ENCODE results near the gene CDC25B.

The CDC25B gene

DNA sequence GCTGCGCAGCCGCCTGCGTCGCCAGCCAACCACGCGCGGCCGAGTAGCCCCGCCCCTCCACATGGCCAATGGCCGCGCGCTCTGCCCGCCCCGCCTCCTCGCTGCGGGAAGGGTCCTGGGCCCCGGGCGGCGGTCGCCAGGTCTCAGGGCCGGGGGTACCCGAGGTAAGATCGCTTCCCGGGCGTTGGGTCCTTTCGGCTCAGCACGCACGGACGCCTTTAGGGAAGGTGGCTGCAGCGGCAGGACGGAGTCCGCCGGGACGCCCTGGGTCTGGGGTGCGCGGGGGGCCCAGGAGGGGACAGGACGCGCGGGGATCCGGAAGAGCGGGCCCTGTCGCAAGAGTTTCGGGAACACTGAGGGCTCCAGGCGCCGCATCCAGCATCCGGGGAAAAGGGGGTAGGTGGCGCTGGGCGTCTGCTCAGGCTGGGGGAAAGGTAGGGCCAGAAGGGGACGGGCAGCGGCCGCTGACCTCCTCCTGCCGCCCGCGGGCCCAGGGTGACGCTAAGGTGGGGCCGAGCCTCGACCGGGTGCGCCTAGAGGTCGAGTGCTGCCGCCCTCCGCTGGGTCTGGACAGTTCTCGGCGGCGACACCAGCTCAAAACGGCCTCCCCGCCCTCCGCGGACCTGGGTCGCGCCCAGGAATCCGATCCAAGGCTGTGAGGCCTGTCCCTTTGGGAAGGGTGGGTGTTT is 50.8 kb downstream of the CDC25B start, which contains the start of gene MAVS:
Gene MAVS, plus strand, starts transcription at position 95 of the 689 bp plus-strand sequence. CDS start 7,791 bp downstream, outside the sequence.
- H3K27ac ChIP-seq (ENCODE audit: insufficient read depth, low read depth, low read length, poor library complexity, severe bottlenecking): no peak within 1 kb of the TSS
- H3K4me1 ChIP-seq (ENCODE audit: control insufficient read depth, insufficient read depth, low read length): peaks cover 4% of the 10 kb centered on the region
- 1% methylated on average over 72 of the region's 72 CpGs for WGBS, 2 experiments
- H3K4me3 ChIP-seq (ENCODE audit: insufficient read depth, low read depth, low read length): peak within 1 kb of the TSS; percentile 72
- H3K27me3 ChIP-seq (ENCODE audit: control insufficient read depth, insufficient read depth, low read length, poor library complexity, severe bottlenecking): no peaks in the 10 kb centered on the region
- H3K9me3 ChIP-seq (ENCODE audit: control insufficient read depth, low read length): no peaks in the 10 kb centered on the region
- no peaks in the 10 kb centered on the region for H3K36me3 ChIP-seq (ENCODE audit: control insufficient read depth, insufficient read depth, low read length)

DNA sequence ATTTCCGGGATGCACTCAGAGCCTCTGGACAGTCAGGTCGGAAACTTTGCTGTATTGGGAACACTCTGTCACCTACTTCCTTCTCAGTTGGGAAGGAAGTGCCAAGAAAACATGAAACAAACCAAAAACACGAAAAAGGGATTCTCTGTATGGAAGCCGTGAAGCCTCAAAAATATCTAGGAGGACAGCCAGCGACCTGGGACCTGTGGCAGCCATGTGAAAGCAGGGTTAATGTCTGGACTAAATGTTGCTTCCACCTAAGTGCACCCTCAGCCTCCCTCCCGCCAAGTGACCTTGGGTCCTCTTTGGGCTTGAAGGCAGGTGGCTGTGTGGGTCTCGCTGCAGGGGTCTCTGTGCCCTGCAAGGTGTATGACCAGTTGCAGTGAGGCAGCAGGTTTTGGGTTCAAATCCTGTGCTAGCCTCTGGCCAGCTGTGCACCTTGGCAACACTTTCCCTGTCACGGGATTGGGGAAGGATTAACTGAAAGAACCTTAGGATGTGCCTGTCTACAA is 51.4 kb downstream of the CDC25B start:
- Histone ChIP-seq H3K4me1 (ENCODE audit: control insufficient read depth, insufficient read depth, low read length) (peaks cover 4% of the 10 kb centered on the region), H3K27me3 (ENCODE audit: control insufficient read depth, insufficient read depth, low read length, poor library complexity, severe bottlenecking) (no peaks in the 10 kb centered on the region), H3K9me3 (ENCODE audit: control insufficient read depth, low read length) (no peaks in the 10 kb centered on the region), H3K36me3 (ENCODE audit: control insufficient read depth, insufficient read depth, low read length) (no peaks in the 10 kb centered on the region), H3K27ac (ENCODE audit: insufficient read depth, low read depth, low read length, poor library complexity, severe bottlenecking) (no peak overlapping the region), H3K4me3 (ENCODE audit: insufficient read depth, low read depth, low read length) (peak overlapping the region; percentile 72)
- 50 to 52% methylated on average over 8 of the region's 8 CpGs for WGBS, 2 experiments

DNA sequence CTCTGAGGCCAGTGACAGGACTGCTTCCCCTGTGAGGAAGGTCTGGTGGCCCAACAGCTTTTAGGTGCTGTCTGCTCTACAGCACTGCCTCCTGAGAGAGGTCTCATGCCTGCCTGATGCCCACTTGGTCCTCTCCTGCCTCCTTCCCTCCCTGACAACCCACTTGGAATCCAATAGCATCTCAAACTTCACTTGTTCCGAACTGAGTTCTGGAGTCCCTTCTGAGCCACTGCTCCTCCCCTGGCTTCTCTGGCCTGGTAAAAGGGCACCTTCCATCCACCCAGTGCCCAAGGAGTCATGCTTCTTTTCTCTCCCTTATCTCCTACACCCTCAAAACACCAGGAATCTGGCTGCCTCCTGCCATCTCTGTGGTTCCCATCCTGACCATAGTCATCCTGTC is 52.5 kb downstream of the CDC25B start:
- WGBS, 2 experiments: 89 to 93% methylated on average over 1 of the region's 1 CpG
- no peak overlapping the region for H3K4me3 ChIP-seq (ENCODE audit: insufficient read depth, low read depth, low read length)

DNA sequence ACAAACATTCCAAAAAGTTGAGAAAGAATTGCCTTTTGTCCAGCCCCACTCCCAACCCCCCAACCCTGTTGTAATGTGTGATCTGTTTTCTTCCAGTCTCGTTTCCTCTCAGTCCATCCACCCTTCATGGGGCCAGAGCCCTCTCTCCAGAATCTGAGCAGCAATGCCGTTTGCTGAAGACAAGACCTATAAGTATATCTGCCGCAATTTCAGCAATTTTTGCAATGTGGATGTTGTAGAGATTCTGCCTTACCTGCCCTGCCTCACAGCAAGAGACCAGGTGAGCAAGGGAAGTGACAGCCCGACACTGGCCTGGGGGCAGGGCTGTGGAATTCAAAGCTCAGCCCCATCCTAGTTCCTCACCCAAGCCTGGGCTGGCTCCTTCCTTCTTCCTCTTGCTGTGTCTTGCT is 58.4 kb downstream of the CDC25B start:
- Histone ChIP-seq H3K4me3 (ENCODE audit: insufficient read depth, low read depth, low read length) (no peak overlapping the region), H3K36me3 (ENCODE audit: control insufficient read depth, insufficient read depth, low read length) (no peaks in the 10 kb centered on the region), H3K27ac (ENCODE audit: insufficient read depth, low read depth, low read length, poor library complexity, severe bottlenecking) (no peak overlapping the region), H3K9me3 (ENCODE audit: control insufficient read depth, low read length) (no peaks in the 10 kb centered on the region), H3K27me3 (ENCODE audit: control insufficient read depth, insufficient read depth, low read length, poor library complexity, severe bottlenecking) (no peaks in the 10 kb centered on the region), H3K4me1 (ENCODE audit: control insufficient read depth, insufficient read depth, low read length) (no peaks in the 10 kb centered on the region)
- 90 to 94% methylated on average over 4 of the region's 4 CpGs for WGBS, 2 experiments

More for the DNA sequence above, 52.5 kb downstream of the CDC25B start:
- Histone ChIP-seq H3K36me3 (ENCODE audit: control insufficient read depth, insufficient read depth, low read length) (no peaks in the 10 kb centered on the region), H3K9me3 (ENCODE audit: control insufficient read depth, low read length) (no peaks in the 10 kb centered on the region), H3K27me3 (ENCODE audit: control insufficient read depth, insufficient read depth, low read length, poor library complexity, severe bottlenecking) (no peaks in the 10 kb centered on the region), H3K4me1 (ENCODE audit: control insufficient read depth, insufficient read depth, low read length) (peaks cover 4% of the 10 kb centered on the region), H3K27ac (ENCODE audit: insufficient read depth, low read depth, low read length, poor library complexity, severe bottlenecking) (no peak overlapping the region)
